Bone marrow (tissue), 2 donors: ENCODE results near the gene STAT4.

ENCODE experiments used
- DNase-seq, 2 donors: peaks; one replicate each; lab custom pipeline; 2025; lab: John Stamatoyannopoulos, UW

Gene STAT4

DNA sequence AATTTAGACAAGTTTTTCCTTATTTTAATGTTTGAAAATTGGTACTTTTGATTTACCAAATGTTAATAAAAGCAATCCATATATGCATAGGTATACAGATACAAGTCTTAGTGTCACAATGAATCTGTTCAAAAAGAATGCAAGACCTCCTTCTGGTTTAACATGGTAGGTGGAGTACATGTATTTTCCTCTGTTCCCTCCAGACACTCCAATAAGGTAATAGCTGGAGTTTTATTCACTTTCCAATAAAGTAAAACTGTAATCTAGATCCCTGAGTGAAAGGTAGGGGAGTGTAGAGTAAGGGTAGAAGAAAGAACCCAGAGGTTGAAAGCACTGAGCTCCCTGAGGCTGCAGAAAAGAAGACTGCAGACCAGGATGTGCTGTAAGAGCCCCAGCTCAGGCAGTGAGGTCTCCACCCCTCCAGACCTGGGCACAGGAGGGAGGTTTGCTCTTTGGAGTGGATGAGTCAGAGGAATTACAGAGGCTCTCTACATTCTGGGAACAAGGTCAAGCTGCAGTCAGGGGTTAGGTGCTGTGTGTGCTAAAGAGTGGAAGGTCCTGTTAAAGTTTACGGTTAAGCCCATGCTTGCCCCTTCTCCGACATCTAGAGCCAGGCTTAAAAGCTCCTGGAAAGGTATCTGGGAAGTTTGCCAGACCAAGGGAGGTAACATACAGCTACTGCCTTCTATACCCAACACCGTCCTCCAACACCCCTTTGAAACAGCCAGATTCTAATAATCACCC is 109.2 kb downstream of the STAT4 start:
- DNase-seq, result no peak

DNA sequence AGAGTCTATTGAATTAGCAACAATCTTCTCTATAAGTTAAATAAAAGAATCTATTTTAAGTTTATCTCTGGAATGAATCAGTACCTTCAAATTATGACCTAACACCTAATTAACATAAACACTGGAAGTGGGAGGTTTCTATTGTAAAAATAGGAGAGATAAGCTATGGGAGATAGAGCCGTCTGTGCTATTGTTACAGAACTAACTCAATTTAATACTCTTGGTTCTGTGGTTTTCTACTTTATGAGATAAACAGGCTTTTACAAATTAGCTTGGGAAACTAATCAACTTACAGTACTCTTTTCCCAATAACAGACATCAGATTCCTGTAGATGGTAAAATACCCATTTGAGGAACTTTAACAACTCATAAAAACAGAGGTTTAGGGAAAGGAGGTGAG is 111.2 kb downstream of the STAT4 start:
- DNase-seq, result no peak

DNA sequence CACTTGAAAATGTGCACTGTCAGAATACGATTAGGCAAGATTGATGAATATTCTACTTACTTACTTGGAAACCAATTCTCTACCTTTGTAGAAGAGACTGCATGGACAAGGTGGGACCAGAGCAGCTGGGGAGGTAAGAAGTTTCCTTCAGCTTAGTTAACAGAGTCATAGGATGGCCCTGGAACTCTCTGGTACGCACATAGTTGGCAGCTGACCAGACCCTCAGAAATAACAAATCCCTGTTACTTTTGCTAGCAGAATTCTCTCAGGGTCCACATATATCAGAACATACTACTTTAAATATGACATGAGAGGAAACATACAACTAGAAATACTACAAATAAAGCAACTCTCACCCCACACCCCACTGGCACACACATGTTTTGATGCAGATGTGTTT is 112.1 kb downstream of the STAT4 start:
- DNase-seq, result no peak

DNA sequence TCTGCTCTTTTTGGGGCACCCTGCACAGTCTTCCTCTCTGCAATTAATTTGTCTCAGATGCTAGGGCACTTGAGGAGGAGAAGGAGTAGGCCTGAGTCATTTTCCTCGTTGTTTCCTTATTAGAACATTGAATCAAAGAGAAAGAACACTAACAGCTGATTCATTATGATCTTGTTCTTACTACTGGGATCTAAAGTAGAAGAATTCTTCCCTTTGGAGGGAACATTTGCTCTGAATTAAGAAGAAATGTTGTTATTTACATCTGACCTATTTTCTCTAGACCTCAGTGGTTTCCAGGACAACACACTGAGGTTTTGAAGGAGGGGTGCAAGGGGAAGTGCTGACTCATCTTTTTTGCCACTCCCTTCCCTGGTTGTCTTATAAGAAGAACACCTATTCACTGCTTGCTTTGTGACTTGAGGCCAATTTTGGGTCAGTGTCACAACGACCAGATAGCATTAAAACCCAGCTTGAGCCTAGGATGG is 112.5 kb downstream of the STAT4 start:
- DNase-seq, result peak in 1 of 2 donors; percentile 53

DNA sequence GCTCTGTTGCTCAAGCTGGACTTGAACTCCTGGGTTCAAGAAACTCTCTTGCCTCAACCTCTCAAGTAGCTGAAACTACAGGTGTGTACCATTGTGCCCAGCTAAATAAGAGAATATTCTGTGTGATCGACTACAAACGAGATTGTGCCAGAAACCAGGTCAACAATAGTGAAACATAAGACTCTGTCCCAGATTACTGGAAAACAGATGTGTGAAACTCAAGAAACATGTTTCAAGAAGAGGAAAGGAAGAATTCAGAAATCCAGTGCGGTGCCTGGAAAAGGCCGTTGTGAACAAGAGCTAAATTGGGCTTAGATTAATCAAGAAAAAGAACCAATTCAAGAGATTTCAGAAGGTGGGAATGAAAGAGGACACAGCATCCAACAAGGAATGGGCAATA is 113.4 kb downstream of the STAT4 start:
- no peak for DNase-seq

DNA sequence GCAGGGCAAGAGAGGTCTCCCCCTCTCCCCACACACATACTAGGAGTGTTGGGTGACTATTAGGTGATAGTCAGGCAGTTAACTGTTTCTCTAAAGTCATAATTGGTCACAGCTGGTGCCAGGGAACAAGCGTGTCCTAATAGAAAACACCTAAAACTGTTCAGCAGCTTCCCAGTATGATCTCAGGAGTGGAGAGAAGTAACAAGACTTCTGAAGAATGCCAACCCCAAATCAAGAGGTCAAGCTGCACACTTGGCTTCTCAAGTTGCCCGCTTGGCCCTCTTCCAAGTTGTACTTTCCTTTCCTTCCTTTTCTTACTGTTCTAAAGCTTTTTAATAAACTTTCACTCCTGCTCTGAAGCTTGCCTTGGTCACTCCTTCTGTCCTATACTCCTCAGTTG is 114.4 kb downstream of the STAT4 start:
- DNase-seq, result no peak

DNA sequence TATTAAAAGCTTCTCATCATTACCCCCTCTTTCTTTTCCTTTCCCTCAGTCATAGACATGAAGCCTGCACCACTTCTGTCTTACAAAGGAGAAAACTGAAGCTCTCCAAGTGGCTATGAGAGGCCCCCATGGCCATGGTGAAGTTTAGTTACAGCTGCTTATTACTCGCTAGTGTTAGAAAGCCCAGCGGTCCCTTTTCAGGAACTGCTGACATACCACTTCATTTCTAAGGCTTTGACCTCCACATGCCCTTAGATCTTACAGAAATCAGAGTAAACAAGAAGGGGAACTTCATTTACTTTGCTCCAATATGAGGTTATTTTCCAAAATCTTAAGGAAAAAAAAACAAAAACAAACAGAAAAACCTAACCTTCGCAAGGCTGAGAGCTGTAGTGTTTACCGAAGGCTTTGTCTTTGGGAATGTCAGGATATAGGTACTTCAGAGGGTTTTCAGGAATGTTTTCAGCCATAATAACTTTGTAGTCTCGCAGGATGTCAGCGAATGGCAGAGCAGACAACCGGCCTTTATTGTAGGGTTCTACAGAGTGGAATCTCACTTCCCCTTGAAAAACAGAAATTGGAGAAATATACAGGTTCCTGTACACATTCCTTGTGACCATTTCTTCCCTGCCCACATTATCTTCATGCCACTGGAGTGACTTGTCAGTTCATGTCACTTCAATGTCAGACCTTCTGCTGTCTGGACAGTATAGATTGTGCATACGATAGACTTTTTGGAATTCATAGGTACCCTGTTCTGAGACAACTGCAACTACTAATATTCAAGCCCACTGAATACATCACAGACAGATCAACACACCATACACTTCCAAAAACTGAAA is 118.0 kb downstream of the STAT4 start:
- DNase-seq, result no peak

DNA sequence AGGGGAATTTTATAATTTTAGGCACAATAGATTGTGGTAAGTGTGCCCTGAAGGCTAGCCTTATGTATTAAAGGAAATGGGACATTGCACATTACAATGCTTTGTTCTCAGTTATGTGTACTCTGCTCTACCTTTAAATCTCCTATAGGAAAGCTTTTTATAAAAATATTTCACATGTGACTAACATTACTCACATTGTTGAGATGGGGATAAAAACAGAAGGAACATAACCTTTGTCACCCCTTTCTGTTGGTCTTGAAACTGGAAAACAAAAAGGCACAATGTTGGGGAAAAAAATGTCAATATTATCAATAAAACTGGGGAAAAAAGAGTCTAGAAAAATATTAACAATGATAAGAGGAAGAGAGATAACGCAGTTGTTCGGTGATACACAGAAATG is 119.5 kb downstream of the STAT4 start:
- DNase-seq, result no peak

DNA sequence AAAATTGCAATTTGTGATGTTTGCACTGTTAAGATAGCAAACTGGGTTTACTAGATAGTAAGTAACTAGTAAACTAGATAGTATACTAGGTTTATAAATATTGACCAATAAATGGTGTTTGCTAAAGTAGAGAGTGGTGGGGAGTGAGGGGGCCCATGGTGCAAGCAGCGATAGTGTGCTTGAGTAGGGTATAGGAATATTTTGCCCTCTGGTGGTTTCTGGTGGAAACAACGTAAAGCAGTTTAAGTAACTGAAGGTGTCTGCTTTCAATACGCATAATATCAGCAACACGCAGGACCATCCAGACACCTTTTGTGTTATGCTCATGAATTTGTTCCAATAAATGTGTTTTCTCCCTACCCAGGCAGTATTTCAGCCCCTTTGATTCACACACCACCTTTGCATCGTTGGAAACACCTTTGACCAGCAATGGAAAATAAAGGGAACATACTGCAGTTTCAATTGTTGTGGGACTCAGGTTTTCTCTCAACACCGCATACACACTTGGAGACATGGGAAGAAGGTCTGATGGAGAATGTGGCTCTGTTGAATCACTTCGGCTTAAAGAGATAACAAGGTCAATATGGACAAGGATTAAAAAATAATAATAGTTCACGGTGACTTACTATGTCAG is 120.2 kb downstream of the STAT4 start:
- DNase-seq, result no peak

DNA sequence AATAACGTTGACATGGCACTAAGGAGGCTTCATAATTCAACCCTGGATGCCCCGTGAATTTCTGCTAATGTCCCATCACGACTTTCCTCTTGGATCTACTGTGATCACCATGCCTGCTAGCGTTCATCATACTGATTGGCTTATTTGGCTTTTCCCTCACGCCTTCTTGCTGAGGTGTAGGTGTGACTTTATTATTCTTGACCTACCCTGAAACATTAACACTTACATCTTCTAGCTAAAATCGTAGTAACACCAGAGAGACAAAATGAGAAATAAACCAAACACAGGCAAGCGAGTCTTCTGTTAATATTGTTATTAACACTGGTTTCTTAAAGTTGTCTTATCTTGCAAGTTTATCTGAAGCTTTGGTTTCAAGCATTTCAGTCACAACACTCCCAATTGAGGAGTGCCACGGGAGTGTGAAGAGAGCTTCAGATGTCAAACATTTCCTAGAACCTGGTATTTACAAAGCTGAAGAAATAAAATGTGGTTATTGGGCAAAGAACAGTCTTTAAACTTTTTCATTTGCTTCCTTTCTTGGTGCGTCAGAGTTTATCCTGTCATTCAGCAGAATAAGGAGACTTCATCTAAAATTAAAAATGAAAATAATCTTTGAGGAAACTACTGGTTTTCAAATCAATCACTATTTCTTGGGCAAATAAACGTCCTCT is 121.4 kb downstream of the STAT4 start:
- no peak for DNase-seq

DNA sequence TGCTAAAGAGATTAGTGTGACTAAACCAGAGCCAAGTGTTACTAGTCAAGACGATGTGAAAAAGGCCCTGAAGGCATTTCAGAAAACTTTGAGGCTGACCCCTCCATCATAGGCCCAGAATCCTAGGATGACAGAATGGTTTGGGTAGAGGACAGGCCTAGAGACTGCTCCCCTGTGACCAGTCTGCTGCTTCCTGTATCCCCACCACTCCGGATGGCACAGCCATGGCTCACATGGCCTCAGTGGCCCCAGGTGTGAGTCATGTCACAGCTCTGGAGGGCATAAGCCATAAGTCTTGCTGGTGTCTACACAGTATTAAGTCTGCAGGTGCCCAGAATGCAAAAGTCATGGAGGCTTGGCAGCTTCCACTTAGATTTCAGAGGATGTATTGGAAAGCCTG is 124.4 kb downstream of the STAT4 start:
- no peak for DNase-seq

DNA sequence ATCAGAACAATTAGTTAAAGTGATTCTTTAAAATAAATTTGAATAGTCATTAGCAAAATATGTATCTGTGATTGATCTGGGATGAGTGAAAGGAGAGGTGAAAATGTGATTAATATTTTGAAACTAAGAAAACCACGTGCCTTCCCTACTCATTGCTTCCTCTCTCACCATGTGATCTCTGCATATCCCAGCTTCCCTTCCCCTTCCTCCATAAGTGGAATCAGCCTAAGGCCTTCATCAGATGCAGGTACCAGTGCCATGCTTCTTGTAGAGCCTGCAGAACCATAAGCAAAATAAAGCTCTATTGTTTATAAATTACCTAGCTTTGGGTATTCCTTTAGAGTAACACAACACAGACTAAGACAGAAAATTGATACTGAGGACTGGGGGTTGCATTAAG is 125.7 kb downstream of the STAT4 start:
- DNase-seq, result no peak

DNA sequence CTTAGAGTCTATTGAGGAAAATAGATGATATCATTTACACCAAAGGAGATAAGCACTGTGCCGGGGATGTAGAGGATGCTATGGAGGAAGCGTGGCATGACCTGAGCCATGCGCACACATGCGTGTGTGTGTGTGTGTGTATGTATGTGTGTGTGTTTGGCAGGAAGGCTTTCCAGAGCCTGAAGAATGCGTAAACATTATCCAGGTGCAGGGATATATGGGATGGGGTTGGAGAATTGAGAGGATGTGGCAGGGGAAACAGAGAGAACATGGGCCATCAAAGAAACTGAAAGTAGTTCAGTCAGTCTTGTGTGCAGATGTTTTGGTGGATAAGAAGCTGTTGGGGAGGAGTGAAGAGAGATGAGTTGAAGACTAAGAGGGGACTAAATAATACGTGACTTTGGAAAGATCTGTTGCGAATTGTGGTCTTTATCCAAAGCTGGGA is 127.5 kb downstream of the STAT4 start:
- peak in 1 of 2 donors; percentile 72 for DNase-seq

DNA sequence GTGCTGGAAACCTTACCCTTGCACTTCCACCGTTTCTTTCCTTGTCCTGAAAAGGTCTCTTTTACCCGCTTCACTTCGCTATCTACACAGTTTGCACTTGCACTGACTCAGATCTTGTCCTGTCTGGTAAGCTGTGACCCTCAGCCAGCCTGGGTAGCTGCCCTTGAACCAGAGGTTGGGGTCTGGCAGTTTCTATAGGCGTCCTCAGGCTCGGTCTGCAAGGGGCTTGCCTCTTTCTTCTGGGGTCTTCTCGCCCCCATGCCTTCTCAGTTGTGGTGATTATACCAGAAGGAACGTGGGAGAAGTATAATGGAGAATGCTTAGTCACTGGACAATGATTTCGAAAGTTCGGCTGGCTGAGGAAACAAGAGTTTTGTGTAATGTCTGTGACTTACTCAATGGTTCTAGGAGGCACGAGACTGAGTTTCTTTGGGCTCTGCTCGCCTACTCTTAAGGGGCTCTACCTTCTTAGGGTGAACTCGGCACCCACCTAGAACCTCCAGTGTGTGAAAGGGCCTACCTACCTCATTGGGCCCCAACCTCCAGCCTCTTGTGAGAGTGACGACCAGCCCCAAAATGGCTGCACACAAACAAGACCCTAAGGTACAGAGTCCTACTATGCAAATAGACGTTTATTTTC is 129.9 kb downstream of the STAT4 start:
- DNase-seq, result peak; percentile 51 to 76

DNA sequence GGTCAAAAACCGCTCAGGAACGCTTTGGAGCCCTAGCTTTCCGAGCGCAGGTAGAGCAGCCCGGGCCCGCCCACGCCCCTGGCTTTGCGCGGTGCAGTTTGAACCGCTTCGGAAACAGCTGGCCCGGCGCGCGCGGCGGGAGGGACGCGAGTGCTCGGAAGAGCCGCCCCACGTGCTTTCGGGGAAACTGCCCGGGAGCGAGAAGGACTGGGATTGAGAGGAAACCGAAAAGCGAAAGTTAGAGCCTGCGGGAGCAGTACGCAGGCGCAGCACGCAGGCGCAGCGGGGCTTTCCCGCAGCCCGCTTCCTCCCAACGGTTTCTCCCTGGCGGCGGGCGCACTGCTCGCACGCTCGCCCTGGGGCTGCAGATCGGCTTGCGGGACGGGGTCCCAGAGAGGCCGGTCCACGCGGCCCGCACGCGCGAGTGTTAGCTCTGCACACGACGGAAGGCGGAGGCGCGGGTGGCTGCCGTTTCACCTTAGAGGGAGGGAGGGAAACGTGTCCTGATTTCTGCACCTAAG is 130.5 kb downstream of the STAT4 start:
- DNase-seq, result peak; percentile 84 to 97

DNA sequence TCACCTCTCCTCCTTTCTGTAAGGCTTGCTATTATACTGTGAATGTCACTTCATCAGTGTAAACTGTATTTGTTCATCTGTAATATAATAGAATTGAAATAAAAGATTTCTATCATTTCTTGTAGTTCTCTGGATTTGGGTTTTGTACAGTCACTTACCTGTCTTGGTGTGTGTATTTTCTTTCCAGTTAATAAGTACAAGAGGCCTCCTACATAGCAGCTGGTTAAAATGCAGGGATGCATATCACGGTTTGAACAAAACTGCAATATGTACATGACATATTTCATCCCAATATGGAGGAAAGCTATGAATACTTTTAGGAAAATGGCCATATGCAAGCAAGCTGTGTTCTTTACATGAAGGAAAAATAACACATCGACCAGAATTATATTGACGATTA is 131.4 kb downstream of the STAT4 start:
- no peak for DNase-seq

DNA sequence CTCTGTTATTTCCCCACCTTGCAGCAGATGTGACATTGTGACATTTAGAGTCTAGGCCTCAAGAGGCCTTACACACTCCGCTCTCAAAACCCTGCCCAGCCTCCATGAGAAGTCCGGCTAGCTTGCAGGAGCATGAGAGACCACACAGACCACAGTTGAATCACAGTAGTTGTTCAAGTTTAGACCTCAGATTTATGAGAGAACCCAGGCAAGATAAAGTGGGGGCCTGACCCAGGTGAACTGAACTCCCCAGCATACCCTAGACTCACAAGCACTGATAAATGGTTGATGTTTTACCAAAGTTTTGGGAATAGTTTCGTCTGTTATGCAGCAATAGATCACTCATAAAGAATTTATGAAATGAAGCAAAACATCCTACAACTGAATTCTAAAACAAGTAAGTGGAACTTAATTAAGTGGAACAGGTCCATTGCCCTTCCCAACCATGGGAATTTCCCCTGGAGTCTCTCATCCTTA is 132.1 kb downstream of the STAT4 start:
- no peak for DNase-seq

DNA sequence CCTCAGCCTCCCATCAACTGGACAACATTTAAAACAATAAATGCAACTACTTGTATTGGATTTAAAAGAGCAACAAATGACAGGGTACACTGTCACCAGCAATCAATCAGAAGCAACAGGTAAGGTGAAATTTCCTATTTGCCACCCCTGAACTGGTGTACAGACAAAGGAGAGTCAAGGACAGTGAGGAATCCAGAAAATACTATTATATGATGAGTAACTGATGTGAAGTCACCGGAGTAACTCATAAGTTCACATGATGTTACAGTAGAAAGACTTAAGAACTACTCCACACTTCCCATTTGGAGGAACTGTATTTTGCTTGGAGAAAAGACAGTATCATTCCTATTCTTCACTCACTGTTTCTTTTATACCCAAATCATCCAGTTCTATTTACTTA is 132.7 kb downstream of the STAT4 start:
- DNase-seq, result no peak

DNA sequence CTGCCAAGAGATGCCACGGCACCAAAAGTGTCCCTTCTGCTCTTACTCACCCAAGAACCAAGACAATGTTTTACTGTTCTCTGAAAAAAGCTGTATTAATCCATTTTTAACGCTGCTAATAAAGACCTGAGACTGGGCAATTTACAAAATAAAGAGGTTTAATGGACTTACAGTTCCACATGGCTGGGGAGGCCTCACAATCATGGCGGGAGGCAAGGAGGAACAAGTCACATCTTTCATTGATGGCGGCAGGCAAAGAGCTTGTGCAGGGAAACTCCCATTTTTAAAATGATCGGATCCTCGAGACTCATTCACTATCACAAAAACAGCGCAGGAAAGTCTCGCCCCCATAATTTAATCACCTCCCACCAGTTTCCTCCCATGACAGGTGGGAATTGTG is 135.0 kb downstream of the STAT4 start:
- DNase-seq, result no peak

DNA sequence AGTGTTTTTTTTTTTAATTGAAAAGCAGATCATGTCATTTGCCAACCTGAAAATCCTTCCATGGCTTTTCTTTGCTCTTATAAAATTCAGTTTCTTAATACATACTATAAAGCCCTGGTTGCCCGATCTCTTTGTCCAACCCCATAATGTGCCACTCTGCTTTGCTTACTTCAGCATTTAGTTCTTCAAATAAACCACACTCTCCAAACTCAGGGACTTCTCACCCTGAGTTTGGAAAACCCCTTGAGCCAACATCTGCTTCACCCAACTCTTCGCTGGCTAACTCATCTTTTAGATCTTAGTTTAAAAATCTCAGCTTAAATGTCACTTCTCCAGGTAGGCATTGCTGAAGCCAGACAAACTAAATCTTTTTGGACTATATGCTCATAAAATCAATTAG is 135.6 kb downstream of the STAT4 start:
- no peak for DNase-seq

DNA sequence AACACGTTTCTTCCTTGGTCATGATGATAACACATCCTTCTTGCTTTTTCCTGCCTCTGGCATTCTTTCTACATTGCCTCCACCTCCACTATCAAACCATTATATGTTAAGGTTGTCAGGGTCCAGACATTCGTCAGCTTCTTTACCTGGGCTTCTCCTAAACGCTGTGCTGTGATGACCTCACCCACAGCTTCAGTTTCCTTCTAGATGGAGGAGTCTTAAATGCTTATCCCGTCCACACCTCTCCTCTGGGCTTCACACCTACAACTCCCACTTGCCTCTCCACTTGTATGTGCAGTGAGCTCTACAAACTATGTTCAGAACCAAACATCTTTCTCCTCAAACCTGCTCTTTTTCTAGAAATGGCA is 136.2 kb downstream of the STAT4 start:
- no peak for DNase-seq
